GM21381 (cell line): Measurements from ENCODE around the gene PIGW.
A peak's percentile ranks its signal among the peaks of the same experiment; 100 is the strongest.
"Not testable (repeated sequence)": the region's sequence is repeated elsewhere in the genome, so short reads cannot be mapped to it uniquely, and the experiment has no call there.

Source experiments
- ATAC-seq: cut with Tn5 transposase; IDR thresholded peaks from one replicate; pipeline ENCODE4 v1.9.1; 2021; ENCODE audit warnings: mild to moderate bottlenecking, moderate library complexity; ENCODE audit not compliant: unreplicated experiment

Gene PIGW

GRCh38 chr17:36508439-36508838, 26.3 kb upstream of the PIGW start:
- ATAC-seq, result not testable (repeated sequence)

- no peak for ATAC-seq
Measured at GRCh38 chr17:36509272-36509985, 25.4 kb upstream of the PIGW start.

- ATAC-seq, result no peak
Measured at GRCh38 chr17:36510636-36511035, 24.2 kb upstream of the PIGW start.

GRCh38 chr17:36511216-36511615, 23.6 kb upstream of the PIGW start:
- no peak for ATAC-seq

DNA sequence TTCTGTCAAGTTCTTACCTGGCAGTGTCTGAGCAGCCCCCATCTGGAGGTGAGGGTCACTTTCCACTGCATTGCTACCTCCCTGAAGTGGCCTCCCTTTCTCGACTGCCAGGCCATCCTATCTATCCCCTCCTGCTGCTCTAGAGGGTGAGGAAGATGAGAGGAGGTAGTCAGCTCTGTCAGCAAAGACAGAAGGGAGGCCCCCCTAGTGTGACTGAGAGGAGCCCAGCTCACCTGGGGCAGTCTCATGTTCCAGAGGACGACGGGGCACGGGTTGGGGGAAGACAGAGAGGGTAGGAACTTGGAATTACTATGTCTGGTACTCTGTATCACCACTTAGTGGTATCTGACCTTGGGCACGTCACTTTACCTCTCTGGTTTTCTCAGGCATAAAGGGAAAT, 22.1 kb upstream of the PIGW start:
- ATAC-seq, result no peak

DNA sequence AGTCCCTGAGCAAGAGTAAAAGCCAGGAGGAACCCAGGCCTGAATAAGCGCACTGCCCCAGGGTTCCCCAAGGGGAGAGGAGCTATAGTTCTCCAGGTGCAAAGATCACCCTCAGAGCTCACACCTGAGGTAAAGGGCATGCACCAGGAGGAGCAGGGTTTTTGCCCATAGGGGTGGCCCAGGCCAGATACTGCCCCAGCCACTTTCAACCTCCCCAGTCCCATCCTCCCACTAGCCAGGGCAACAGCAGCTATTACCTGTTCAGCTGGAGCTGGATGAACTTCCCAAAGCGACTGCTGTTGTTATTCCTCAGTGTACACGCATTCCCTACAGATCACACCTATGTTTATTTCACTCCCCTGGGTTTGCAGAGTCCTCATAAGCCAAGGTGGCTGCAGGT, 19.9 kb upstream of the PIGW start:
- ATAC-seq, result no peak

DNA sequence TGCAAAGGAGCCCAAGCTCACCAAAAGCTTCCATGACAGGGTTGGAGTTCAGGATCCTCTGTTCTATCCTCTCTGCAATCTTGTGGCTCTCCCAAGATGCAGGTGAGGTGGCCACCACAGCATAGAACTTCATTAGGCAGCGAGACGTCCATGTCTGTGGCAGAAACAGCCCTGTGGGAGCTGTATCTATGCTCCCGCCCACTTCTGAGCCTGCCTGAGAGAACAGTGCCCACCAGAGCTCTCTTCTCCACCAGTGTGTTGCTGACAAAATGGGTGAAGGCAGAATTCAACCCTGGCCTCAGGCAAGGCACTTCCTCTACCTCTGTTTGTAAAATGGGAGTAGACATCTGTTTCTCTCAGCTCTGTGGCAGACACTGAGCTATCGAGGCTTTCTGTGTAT, 18.9 kb upstream of the PIGW start:
- no peak for ATAC-seq

GRCh38 chr17:36523113-36523512, 11.7 kb upstream of the PIGW start:
- ATAC-seq, result no peak

DNA sequence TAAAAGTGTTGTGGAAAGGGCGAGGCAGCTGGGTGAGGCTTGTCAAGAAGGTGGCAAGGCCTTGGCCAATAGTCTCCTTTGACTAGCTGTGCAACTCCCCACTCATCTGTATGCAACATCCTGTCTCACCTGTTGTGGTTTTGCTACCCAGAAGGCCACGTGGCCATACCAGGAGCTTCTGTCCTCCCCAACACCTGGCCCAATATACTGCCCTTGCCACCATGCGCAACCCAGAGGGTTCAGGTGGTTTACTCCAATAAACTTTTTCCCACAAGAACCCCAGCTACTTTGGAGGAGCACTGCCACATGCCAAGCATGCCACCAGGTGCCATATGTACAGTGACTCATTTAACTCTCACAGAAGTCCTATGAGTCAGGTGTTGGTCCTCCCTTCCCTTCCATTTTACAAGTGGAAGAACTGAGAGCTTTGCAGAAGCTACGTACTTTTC, 10.3 kb upstream of the PIGW start:
- ATAC-seq, result no peak

DNA sequence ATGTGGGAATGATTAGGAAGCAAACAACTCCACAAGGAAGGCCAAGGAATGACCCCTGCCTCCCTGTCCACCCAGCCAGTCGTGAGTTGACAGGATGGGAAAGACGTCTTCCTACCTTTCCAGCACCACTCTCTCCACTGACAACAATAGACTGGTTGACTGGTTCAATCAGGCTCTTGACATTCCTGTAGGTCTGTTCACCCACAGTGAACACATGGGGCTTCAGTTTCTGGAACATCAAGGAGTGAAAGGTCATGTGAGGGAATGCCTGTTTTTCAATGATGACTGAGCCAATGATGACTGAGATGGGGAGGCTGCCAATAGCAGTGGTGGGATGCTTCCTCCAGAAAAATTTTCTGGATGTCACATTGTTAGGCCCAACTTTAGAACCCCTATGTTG, 9.7 kb upstream of the PIGW start:
- ATAC-seq, result no peak

DNA sequence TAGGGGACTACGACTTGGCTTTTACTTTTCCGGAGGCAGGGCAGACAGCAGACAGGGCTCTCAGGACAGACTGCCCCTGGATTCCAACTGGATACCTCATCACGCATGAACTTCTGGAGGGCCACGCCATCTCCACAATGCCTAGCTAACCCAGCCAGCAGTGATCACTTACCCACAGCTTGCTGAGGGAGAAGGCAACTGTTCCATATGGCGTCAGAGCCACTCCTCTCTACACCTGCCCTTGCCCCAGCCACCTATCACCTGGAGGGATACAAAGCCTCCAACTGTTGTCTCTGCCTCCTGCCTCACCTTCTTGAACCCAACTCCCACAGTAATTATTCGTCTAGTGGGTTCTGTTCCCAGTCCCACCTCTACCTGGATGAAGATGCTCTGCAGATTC, 8.9 kb upstream of the PIGW start:
- ATAC-seq, result no peak

DNA sequence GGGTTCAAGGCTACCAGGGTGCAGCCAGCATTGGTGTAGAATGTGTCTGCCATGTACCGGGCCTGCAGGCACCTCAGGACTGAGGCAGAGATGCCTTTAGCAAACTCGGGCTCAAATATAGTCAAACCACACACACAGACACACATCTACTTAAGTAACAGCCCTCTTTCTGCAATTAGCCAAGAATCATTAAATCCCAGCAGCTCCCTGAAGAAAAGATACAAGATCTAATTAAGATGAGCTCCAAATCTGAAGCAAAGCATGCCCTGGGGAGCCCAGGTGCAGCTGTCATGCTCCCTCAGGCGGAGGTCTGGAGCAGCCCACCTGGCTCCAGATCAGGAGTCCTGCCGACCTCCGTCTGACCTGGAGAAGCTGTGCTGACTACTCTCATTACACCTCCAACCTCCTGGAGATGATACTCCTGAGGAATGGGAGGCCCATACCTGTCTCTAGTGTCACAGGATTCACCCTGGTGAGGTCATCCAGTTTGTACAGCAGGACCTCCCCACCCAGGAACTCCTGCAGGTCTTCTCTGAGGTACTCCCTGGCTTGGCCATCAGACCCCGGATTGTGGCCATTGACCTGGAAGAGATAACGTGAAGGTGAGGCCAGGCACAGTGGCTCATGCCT, 7.1 kb upstream of the PIGW start:
- ATAC-seq, result no peak

DNA sequence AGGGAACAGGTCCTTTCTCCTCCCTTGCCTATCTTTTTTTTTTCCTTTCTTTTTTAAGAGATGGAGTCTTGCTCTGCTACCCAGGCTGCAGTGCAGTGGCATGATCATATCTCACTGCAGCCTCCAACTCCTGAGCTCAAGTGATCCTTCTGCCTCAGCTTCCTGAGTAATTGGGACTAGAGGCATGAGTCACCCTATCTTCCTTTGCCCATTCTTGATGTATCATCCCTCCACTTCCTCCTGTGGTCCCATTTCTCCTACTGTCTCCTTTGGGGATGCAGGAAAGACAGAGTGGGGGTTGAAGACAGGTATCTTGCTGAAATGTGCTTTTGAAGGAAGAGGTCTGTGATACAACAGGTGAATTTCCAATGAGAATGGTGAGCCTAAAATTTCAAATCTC, 5.7 kb upstream of the PIGW start:
- ATAC-seq, result no peak

DNA sequence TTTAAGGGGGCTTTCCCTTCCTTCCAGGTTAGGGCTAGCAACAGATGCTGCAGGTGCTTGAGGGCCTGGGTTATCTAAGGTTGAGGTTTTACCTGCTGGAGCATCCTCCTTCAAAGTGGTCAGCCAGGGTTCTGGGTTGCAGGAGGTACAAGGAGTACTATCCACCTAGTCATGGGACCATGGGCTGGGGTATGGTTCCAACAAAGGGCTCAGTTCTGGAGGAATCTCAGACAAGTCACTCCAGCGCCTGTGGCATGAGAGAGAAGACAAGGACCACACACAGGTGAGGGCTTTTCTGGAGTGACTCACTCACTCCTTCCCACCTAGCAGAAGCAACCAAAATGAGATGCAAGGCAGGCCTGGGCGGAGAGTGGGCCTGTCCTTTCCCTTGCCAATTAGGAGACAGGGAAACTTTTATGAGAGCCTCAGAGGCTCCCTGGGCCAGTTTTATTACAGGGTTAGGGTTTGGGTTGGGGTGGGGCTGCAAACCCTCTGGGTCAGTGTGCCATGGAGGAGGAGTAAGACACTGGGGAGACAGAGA, 2.3 kb upstream of the PIGW start:
- no peak for ATAC-seq

DNA sequence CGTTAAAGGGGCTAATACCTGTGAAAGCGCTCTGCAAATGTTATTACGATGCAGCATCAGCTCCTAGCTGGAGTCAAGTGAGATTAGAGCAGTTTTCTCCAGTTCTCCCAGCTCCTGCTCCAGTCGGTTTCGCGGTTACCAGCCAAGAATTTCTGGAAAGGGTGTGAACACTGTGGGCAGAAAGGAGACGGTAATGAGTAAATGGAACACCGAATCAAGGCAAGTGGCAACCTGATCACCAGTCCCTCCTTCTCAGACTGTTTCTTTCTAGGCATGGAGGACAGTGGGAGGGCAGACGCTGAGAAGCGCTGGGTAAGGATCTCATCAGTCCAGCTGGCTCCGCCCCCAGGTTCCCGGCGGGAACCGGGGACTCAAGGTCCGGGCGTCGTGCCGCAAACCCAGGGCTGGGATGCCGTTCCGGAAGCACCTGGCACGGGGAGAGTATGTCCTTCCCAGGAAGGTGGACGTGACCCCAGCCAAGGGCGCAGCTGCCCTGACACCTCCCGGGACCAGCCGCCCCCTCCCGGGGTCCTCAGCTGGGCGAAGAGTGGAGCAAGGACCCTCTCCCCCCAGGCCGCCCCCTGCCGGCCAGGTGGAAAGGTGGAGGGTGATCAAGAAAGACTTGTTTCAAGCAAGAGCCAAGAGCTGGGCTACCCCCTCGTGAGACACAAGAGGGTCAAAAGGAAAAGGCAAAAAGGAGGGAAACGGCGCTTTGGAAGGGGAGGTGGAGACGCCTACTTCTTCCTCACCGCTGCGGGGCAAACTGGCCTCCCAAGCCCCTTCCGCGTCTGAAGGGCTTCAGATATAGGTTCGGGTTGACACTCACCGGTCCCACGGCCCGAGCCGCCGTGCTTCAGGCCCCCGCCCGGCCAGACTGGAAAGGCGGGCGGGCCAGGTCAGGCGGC, 600 bp upstream of the PIGW start:
- ATAC-seq, result peak; percentile 30

DNA sequence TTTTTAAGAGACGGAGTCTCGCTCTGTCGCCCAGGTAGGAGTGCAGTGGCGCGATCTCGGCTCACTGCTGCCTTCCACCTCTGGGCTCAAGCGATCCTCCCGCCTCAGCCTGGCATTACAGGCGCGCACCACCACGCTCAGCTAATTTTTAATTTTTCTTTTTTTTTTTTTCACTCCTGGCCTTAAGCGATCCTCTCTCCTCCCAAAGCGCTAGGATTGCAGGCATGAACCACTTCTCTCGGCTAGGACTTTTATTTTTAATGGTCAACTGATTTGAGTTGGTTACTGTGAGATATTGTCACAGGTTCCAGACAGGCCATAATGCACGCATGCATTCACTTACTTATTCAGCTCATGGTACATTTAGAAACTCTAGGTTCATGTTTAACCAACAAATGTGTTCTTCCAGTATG, 888 bp downstream of the PIGW start:
- ATAC-seq, result no peak

DNA sequence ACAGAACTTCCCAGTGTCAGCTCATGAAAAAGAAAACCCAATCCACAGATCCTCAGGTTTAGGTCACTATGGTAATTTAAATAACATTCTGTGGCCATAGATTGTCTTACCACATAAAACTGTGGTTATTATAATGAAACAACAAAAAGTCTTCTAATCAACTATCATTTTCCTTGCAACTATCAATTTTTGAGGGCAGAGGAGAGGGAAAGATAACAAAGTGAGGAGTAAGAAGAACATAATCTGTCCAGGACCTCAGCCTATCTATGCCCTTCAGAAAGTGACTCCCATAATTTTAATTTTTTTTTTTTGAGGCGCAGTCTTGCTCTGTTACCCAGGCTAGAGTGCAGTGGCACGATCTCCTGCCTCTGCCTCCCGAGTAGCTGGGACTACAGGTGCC, 5.9 kb downstream of the PIGW start:
- no peak for ATAC-seq

- no peak for ATAC-seq
Measured at GRCh38 chr17:36542755-36543154, 8.0 kb downstream of the PIGW start.

DNA sequence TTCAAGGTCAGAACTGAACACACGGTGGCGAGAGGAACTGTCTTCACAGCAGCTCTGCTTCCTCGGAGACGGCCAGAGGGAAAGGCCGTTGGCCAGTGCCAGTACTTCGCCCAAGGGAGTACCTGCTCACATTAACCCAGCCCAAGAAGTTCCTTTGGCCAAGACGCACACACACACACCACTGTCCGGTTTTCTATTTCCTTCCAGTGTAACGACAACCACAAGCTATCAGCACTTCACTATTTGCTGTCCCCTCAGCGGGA, 9.2 kb downstream of the PIGW start:
- ATAC-seq, result peak; percentile 6

- ATAC-seq, result peak; percentile 46
Measured at GRCh38 chr17:36544307-36545076, 9.7 kb downstream of the PIGW start, which contains the start of gene GGNBP2. Gene GGNBP2, plus strand, starts transcription at chr17:36544919. Its CDS starts 806 bp downstream, at chr17:36545725.

DNA sequence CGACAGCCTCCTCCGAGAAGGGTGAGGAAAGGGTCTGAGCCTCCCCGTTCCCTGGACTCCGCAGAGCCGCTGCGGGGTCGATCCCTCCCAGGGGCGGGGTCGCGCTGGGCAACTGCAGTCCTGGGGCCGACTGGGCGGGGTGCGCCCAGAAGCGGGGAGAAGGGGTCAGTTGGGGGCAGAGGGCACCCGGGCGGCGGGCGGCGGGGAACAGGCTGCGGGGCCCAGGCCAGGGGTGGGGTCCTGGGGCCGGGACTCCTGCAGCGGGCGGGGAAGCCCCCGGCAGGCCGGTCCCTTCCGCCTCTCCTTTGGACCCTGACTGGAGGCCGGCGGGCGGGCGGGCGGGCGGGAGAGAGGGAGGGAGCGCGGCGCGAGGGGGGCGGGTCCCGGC, 10.3 kb downstream of the PIGW start:
- peak; percentile 32 for ATAC-seq
